Parathyroid adenoma (tissue), 2 donors: ENCODE measurements around the gene RPS29.

Experiments used
- H2AFZ ChIP-seq: fragments of 300-600 bp; sonication (generic); one replicate; pipeline ENCODE4 v1.7.0; 2017; ENCODE audit warnings: antibody characterized with exemption, mild to moderate bottlenecking
- H3K27ac ChIP-seq: fragments of 300-600 bp; sonication (generic); one replicate; pipeline ENCODE4 v1.7.0; 2017
- H3K27me3 ChIP-seq: fragments of 300-600 bp; sonication (generic); one replicate; pipeline ENCODE4 v1.7.0; 2017; ENCODE audit warnings: low read length; ENCODE audit not compliant: control insufficient read depth, insufficient read depth
- H3K36me3 ChIP-seq: fragments of 300-600 bp; sonication (generic); one replicate; pipeline ENCODE4 v1.7.0; 2017; ENCODE audit warnings: low read length; ENCODE audit not compliant: control insufficient read depth, insufficient read depth
- H3K4me1 ChIP-seq: fragments of 300-600 bp; sonication (generic); one replicate; pipeline ENCODE4 v1.7.0; 2017; ENCODE audit warnings: control low read depth
- H3K4me2 ChIP-seq: fragments of 300-600 bp; sonication (generic); one replicate; pipeline ENCODE4 v1.7.0; 2017; ENCODE audit warnings: low read length
- H3K4me3 ChIP-seq: fragments of 300-600 bp; sonication (generic); one replicate; pipeline ENCODE4 v1.7.0; 2017; ENCODE audit warnings: low read depth, low read length
- H3K79me2 ChIP-seq: fragments of 300-600 bp; sonication (generic); one replicate; pipeline ENCODE4 v1.7.0; 2017; ENCODE audit warnings: control low read depth
- H3K9ac ChIP-seq: fragments of 300-600 bp; sonication (generic); one replicate; pipeline ENCODE4 v1.7.0; 2017; ENCODE audit warnings: mild to moderate bottlenecking
- H3K9me3 ChIP-seq: fragments of 300-600 bp; sonication (generic); one replicate; pipeline ENCODE4 v1.7.0; 2017; ENCODE audit warnings: low read length; ENCODE audit not compliant: control insufficient read depth
- TF ChIP-seq, protein P1 (sequence below): fragments of 300-600 bp; sonication (generic); IDR thresholded peaks from one replicate; pipeline ENCODE4 v1.7.0; 2017; ENCODE audit warnings: antibody characterized with exemption, mild to moderate bottlenecking
- donor health status: primary hyperparathyroidism.

Gene RPS29

DNA sequence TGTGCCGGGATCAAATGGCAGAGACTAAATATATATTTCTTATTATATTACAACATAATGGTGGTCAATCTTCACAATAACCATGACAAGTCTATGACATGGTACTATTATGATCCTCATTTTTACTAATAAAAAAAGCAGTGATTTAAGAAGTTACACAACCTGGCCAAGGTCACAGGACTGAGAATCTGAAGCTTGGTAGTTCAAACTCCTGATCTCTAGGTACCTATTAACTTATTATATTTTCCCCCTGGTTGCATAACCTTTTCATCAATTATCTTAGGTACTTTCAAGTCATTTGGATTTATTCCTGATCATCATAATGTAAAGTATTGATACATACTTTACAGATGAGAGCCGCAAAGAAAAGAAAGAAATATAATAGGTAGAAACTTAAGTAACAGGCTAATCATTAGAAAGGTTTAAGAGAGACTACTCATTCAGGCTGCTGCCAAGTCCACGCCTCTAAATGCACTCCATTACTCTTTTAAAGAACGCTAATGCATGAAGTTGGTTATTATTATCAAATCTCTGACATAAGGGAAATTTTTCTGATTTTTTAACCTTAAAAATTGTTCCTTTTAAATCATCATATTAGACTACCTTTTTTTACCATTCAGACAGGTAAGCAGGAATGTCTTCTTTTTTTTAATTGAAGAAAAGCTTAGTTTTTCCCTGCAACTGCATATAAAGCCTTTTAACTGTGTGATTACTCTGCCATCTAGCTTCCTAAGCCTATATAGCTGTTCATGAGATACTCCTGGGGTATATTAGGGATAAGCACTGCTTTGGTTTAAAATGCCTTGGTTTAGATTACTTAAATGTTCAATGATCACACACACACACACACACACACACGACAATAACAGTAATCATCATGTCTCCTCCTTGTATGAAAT is 35.6 kb downstream of the RPS29 start:
- H3K4me2 ChIP-seq: no peak overlapping the region
- H3K4me3 ChIP-seq: no peak overlapping the region
- no peaks in the 10 kb centered on the region for H3K27me3 ChIP-seq
- no peaks in the 10 kb centered on the region for H3K9me3 ChIP-seq
- H3K4me1 ChIP-seq: peaks cover 13% of the 10 kb centered on the region
- H3K9ac ChIP-seq: no peak overlapping the region
- no peaks in the 10 kb centered on the region for H3K36me3 ChIP-seq
- no peak overlapping the region for H2AFZ ChIP-seq
- H3K79me2 ChIP-seq: no peaks in the 10 kb centered on the region
- TF ChIP-seq, protein P1, sequence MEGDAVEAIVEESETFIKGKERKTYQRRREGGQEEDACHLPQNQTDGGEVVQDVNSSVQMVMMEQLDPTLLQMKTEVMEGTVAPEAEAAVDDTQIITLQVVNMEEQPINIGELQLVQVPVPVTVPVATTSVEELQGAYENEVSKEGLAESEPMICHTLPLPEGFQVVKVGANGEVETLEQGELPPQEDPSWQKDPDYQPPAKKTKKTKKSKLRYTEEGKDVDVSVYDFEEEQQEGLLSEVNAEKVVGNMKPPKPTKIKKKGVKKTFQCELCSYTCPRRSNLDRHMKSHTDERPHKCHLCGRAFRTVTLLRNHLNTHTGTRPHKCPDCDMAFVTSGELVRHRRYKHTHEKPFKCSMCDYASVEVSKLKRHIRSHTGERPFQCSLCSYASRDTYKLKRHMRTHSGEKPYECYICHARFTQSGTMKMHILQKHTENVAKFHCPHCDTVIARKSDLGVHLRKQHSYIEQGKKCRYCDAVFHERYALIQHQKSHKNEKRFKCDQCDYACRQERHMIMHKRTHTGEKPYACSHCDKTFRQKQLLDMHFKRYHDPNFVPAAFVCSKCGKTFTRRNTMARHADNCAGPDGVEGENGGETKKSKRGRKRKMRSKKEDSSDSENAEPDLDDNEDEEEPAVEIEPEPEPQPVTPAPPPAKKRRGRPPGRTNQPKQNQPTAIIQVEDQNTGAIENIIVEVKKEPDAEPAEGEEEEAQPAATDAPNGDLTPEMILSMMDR: no peak
- no peak overlapping the region for H3K27ac ChIP-seq

DNA sequence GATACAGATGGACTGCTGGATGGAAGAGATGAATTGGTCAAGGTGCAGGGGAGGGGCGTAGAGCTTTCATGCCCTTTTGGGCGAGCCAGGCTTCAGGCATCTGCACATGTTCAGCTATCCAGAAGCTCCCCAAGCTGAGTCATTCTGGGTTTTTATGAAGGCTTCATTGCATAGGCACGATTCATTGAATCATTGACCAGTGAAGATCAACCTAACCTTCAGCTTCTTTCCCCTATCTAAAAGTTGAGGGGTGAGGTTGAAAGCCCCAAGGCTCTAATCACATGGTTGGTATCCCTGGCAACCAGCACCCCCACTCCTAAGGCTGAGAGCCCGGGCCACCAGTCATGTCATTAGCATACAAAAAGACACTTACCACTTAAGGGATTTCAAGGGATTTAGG is 36.3 kb downstream of the RPS29 start:
- no peaks in the 10 kb centered on the region for H3K36me3 ChIP-seq
- H3K9me3 ChIP-seq: no peaks in the 10 kb centered on the region
- H3K9ac ChIP-seq: no peak overlapping the region
- TF ChIP-seq, protein P1: no peak
- no peak overlapping the region for H3K4me2 ChIP-seq
- H3K27me3 ChIP-seq: no peaks in the 10 kb centered on the region
- no peaks in the 10 kb centered on the region for H3K79me2 ChIP-seq
- no peak overlapping the region for H3K4me3 ChIP-seq
- no peak overlapping the region for H2AFZ ChIP-seq
- H3K4me1 ChIP-seq: peaks cover 13% of the 10 kb centered on the region
- no peak overlapping the region for H3K27ac ChIP-seq

DNA sequence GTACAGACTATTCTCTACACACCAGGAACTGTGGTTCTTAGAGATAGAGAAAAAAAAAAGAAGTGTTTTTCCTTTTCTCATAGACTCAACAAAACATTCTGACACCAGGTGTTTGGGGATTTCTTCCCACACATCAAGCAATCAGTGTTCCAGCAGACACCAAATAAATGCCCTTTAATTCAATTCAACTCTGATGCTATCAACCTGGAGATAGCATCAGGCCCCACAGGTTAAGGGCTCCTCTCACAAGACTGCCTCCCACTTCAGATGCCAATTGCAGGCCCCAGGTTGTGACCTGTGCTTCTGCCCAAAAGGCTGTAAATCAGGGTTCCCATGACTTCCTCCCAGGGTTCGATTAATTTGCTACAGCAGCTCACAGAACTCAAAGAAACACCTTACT is 36.7 kb downstream of the RPS29 start:
- TF ChIP-seq, protein P1: no peak
- Histone ChIP-seq H3K79me2 (no peaks in the 10 kb centered on the region), H3K27me3 (no peaks in the 10 kb centered on the region), H3K9me3 (no peaks in the 10 kb centered on the region), H3K9ac (no peak overlapping the region), H3K4me3 (no peak overlapping the region), H3K27ac (no peak overlapping the region), H3K4me2 (no peak overlapping the region), H2AFZ (no peak overlapping the region), H3K36me3 (no peaks in the 10 kb centered on the region), H3K4me1 (peaks cover 13% of the 10 kb centered on the region)

DNA sequence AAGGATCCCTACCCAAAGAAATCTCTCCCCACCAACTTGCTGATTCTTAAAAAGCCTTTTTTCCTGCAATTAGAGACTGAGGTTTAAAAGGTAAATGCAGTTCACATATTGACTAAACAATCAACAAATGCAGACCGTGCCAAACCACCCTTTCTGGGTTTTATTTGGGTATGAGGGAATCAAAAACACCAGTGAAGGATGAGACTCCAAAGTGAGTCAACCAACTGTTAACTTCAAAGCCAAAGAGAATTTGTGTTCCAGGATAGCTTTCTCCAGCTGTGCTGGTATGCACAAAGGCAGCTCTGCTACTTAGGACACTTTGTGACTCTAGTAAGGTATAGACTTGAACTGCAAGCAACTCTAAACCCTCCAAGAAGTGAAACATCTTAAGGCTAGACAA is 39.4 kb downstream of the RPS29 start:
- TF ChIP-seq, protein P1: no peak
- no peak overlapping the region for H3K27ac ChIP-seq
- H2AFZ ChIP-seq: no peak overlapping the region
- no peaks in the 10 kb centered on the region for H3K27me3 ChIP-seq
- H3K9me3 ChIP-seq: no peaks in the 10 kb centered on the region
- no peak overlapping the region for H3K4me3 ChIP-seq
- H3K4me2 ChIP-seq: no peak overlapping the region
- no peaks in the 10 kb centered on the region for H3K79me2 ChIP-seq
- H3K9ac ChIP-seq: no peak overlapping the region
- H3K36me3 ChIP-seq: no peaks in the 10 kb centered on the region
- peaks cover 13% of the 10 kb centered on the region for H3K4me1 ChIP-seq

DNA sequence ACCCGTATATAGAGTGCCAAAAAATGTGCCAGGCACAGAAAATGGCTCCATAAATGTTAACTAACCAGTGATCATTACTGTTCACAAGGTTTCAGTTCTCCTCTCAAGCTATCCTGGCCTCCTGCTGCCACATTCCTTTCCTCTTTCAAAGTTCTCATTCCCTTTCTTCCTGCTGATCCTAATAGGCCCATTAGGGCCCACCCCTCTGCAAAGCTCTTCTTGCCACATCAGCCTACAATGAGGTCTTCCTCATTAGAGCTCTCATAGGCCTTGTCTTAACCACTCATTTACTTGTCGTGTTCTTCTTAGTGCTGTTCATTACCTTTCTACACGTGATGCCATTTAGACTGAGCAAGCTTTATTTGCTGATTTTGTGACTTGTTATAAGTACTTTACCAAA is 40.5 kb downstream of the RPS29 start:
- H2AFZ ChIP-seq: peak overlapping the region; percentile 29
- no peaks in the 10 kb centered on the region for H3K79me2 ChIP-seq
- no peaks in the 10 kb centered on the region for H3K36me3 ChIP-seq
- peaks cover 13% of the 10 kb centered on the region for H3K4me1 ChIP-seq
- H3K9ac ChIP-seq: no peak overlapping the region
- no peak overlapping the region for H3K27ac ChIP-seq
- H3K9me3 ChIP-seq: no peaks in the 10 kb centered on the region
- H3K27me3 ChIP-seq: no peaks in the 10 kb centered on the region
- TF ChIP-seq, protein P1: no peak
- no peak overlapping the region for H3K4me2 ChIP-seq
- H3K4me3 ChIP-seq: no peak overlapping the region
